HL-60/S4 treated with retinoic acid at 250 ng/mL for 4 days and 3 days (cell line): ENCODE measurements around the gene EGF.
"Not testable (repeated sequence)": the region's sequence is repeated elsewhere in the genome, so short reads cannot be mapped to it uniquely, and the experiment has no call there.

ENCODE experiments used
- in situ Hi-C: fragments of 300-500 bp; cut with MboI; formaldehyde crosslinking; loops from 2 replicates; pipeline ENCODE4 v1.7.0; 2022; ENCODE audit warnings: low sequenced_read_pairs

Gene EGF

GRCh38 chr4:110020646-110021443, 108.2 kb downstream of the EGF start:
- in situ Hi-C loops: no loop called here

DNA sequence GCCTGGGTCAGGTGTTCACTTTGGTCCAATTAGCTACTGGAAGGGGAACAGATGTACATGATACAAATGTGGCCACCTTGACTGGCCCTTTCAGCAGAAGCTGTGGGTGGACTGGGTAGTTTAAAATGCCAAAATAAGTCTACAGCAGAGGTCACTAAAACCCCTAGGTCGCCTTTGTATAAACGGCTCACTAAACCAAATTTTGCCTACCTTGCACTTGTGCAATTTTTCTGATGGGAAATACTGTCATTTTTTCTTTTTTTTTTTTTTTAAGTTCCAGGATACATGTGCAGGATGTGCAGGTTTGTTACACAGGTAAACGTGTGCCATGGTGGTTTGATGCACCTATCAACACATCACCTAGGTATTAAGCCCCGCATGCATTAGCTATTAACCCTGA, 109.8 kb downstream of the EGF start:
- in situ Hi-C loops: no loop called here

DNA sequence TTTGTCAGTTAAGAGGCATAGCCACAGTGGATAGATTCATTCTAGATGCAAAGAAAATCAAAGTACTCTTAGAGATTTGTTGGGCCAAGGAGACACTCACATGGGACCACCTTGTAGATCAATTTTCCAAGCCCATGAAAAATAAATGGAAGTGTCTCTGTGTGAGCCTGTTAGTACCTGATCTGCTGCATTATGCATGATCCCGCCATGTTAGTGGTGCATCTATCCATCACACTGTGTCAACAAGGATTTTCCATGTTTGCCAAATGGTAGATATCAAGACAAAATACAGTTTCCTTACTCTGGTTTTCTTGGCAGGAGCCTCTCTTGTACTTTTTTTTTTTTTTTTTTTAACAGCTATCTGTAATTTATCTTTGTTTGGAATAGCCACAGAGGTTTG, 112.4 kb downstream of the EGF start:
- in situ Hi-C loops: no loop called here

- in situ Hi-C loops: no loop called here
These were observed 113.0 kb downstream of the EGF start for GRCh38 chr4:110025718-110026117.

DNA sequence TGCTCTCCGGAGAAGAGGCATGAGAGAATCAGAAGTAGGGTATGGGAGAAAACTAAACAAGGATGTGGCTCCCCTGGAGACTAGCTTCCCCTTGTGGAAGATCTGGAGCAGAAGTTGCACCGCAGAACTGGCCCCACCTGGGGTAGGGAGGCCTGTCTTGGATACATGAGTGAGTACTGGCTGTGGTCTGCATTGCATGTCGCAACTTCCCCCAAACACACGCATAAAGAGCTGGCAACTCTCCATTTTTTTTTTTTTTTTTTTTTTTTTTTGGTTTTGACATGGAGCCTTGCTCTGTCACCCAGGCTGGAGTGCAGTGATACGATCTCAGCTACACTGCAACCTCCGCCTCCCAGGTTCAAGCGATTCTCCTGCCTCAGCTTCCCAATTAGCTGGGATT, 119.9 kb downstream of the EGF start:
- in situ Hi-C loops: no loop called here

GRCh38 chr4:110033355-110034025, 120.8 kb downstream of the EGF start:
- in situ Hi-C loops: no loop called here

DNA sequence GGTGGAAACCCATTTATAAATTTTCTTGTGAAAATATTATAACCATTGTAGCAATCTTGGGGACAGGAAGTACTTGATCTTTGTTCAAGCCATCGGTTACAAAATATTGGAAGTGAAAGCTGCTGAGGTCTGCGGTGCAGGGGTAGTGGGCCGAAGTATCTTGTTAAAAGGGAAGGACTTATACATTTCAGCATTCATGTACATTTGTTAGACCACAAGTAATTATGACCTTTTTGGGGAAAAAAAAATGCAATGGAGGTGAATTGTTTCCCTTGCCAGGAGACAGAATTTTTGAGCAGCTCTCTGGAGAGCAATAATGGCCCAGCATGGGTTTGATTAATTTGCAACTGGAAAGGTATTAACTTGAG, 121.3 kb downstream of the EGF start:
- in situ Hi-C loops: no loop called here

GRCh38 chr4:110039164-110039563, 126.5 kb downstream of the EGF start:
- in situ Hi-C loops: not testable (repeated sequence)

- in situ Hi-C loops: no loop called here
These were observed 129.1 kb downstream of the EGF start for GRCh38 chr4:110041735-110042134.

- in situ Hi-C loops: no loop called here
These were observed 130.1 kb downstream of the EGF start for GRCh38 chr4:110042545-110043517.

DNA sequence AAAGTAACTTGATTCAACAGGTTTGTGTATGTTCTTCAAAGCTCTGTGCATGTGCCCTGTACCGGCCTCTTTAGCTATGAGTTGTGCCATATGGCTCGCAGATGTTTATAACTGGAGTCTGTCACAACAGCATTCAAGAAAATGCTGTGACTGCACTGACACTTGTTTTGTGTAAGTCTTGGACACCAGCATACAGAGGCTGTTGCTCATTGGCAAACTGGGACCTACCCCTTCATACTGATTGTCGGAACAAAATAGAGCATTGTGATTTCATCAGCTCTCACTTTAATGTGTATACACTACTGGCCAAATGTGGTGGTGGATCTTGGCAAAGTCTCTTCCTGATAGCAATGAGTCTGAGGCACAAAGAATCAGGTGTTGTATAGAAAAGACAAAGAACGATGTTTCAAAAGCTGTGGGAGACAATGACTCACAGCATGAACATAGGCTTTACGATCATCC, 133.9 kb downstream of the EGF start:
- in situ Hi-C loops: no loop called here

GRCh38 chr4:110049951-110050925, 137.6 kb downstream of the EGF start:
- in situ Hi-C loops: no loop called here

DNA sequence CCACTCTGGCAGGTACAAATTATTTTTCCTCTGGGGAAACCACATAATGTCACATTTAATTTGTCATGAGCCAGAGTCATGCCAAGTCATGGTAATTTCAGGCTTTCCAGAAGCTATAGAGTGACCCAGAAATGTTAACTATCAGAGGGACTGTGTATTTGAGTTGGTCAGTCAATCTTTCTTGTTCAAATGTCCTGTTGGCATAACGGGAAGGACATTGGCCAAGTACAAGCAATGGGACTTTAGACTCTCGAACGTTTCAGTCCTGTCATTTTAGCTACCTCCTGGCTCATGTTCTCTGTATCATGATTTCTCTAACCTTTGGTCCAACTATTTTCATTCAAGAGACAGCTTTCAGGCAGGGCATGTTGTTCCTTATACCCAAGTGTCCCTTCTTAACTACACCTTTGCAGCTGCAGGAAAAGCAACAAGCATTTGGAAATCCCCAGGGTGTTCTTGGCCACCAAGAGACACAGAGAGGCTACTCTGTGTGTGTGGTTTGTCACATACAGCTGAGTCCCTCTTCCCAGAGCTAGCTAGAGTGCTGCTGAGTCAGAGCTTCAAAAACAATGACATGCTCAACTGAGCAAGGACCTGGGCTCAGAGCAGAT, 142.6 kb downstream of the EGF start:
- in situ Hi-C loops: no loop called here

DNA sequence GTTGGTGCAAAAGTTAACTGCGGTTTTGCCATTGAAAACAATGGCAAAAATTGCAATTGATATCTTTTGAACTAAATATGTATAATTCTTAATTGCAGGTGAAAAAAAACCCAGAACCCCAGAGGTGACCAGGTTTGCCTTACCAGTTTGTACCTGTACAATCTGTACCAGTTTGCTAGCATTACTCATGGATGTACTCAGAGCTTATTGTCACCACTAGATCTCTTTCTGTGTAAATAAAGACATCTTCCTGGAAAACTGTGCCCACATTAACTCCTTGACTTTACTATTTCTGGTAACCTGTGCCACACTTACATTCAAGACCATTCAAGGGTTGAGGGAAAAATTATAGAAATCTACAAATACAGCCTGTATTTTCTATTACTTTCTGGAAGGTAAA, 146.0 kb downstream of the EGF start:
- in situ Hi-C loops: no loop called here

DNA sequence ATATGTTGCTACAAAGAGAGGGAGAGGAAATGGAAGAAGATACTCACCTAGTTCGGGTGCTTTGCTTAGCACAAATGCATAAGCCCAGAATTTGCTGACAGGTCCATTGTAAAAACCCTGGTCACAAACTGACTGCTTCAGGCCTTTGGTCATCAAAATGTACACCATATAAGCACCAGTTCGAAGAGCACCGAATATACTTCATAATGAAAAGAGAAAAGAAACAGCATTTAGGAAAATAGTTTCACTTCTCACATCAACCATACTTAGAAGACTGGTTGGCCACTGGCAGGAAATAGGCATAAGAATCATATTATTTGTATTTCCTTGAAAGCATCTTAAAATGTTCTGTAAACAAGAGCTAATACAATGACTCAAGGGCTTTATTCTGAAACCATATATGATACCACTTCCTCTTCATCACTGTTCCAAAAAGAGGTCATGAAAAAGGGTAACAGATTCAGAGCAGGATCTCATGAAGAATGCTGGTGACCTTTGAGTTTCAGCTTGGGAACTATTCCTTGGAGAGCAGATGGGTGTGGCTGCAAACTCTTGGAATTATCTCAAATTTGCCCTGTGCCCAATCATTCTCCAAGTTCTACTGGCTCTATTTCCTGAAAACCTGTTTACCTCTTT, 147.0 kb downstream of the EGF start:
- in situ Hi-C loops: no loop called here

DNA sequence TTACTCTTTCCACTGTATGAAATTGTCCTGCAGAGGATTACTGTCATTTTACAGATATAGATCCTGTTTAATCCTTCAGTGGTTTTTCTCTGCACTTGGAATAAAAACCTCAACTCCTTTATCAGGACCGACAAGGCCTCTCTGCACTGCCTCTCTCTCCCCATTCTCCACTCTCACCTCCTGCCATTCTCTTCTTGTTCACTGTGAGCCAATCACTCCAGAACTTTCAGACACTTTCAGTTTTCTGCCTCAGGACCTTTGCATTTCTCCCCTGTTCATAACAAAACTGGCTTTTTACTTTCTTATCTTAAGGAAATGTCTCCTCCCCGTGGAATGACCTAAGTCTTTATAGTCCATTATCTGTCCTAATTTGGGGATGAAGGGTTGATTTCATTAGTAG, 148.4 kb downstream of the EGF start:
- in situ Hi-C loops: no loop called here
